HG03460 (cell line): ENCODE measurements around the gene ATP6V1F.

Experiments
- ATAC-seq: cut with Tn5 transposase; IDR thresholded peaks from one replicate; pipeline ENCODE4 v1.9.1; 2021; ENCODE audit not compliant: unreplicated experiment

Gene ATP6V1F

DNA sequence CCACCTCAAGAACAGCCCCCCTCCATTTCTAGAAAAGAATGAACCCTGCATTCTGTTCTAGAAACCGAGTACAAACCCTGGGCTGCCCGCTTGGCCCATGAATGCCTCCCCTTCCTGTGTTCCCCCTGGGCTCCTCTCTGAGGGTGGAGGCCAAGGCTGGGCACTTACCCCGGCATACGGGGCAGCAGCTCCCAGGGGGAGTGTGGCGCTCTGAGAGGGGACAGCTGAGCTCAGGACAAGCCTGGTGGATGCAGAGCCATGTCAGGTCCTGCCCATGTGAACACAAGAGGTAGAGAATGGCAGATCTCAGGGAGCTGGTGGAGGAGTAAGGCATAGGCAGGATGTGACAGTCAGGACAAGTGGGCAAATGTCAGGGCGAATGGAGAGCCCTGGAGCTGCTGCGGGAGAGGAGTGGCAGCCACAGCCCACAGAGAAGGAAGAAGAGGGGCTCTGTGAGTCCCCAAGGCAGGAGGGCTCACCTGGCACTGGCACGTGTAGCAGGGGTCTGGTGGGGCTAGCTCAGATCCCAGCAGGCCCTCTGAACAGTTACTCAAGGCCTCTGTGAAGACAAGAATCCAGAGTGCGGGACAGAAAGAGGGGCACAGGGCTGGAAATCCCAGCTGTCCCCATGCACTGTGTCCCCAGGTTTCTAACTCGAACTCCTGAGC, 18.9 kb downstream of the ATP6V1F start:
- no peak for ATAC-seq

DNA sequence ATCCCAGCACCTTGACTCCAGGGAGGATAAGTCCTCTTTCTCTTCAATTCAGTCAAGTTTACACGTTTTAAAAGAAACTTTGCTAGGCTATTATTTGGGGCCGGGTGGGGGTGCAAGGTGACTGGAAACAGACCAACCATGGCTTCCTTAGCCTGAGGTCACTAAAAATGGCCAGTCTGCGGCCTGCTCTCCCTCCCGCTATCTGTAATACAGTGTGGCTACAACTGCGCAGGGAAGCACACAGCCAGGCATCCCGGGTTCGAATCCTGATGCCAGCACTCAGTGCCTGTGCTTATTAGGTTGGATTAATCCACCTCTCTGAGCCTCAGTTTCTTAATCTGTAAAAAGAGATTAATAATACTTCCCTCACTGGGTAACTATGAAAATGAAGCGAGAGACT, 19.5 kb downstream of the ATP6V1F start:
- no peak for ATAC-seq

DNA sequence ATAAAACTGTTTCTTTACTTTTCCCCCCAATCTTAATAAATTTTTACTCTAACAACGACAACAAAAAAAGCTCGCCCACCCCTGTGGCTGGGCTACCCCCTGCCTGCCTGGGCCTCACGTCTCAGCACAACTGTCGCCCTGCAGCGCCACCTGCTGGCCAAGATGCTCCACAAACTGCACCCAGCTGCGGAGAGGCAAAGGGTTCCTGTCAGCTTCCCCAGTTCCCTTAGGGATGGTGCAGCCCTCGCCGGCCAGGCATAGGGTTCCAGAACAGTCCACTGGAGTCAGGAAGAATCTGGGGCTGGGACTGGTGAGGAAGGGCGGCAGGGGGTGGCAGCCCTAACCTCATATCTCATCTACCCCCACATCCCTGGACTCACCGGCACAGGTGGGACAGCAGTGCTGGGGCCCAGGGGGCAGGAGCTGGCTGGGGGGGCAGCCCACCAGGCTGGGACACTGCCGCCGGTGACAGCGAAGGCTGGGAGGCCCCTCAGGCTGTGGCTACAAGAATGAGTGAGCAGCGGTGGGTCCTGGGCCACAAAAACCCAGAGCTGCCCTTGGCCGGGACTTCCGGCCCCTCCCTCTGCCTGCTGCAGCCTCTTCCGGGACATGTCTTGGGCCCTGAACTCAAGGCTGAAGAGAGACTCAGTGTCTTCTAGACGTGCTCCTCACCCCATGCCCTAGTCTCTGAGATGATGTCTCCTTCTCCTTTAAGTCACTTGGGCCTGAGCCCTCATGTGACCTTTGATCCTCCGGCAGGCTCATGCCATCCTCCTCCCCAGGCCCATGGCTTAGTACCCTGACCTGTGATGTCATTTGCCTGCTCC, 21.2 kb downstream of the ATP6V1F start:
- ATAC-seq = peak; percentile 58

DNA sequence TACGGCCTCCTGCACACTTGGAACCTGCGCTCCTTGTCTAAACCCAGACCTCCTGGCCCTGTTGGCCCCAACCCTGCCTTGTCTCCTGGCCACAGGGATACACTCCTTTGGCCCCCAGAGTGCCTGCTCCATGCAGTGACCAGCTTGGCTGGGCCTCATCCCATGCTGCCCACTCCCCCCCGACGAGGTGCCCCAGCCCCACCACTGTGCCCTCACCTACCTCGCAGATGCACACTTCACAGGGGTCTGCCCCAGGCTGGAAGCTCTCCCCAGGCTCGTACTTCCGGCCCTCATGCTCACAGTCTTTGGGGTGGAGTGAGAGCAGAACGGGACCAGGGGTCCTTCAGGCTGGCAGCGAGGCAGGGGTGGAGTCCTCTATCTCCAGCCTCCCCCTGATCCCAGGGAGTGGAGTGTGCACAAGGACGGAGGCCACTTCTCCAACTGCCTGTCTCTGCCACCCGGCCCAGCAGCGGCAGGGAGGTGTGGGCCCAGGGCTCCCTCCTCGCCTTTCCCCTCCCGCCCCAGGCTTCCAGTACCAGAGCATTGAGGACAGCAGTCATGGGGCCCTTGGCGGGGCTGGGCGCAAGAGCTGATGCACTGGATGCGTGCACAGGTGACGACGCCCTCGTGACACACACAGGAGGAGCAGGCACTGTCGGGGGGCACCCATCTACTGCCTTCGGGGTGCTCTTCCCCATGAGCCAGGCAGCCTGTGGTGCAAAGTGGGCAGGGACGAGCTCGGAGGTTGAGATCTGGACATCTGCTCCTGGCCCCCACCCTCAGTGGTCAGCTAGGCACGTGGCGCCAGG, 22.1 kb downstream of the ATP6V1F start:
- no peak for ATAC-seq

DNA sequence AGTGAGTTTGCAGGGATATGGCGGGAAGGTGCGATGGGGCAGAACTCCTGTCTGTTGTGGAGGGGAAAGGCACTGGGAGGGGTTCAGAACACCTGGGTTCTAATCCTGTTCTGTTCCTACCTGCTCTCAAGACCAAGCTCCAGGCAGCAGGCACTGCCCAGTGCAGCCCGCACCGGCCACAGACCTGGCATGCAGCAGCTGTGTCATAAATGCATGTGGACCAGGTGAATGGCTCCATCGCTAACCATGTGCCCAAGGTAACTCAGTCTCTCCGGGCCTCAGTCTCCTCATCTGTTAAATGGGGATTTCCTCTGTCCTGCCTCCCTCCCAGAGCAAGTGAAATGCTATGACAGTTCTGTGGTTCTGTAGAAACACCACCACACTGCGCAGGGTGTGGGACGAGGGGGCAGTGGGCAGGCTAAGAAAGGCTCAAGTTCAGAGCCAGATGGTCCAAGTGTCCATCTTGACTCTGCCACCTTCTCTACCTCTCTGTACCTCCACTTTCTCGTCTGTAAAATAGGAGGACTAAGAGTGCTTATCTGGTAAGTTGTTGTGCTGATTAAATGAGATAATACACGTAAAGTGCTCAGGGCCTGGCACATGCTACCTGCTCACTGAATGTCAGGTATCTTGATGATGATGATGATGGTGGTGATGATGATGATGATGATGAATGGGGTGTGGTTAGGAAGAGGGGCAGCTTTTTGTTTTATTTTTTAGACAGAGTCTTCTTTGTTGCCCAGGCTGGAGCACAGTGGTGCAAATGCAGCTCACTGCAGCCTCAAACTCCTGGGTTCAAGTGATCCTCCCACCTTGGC, 22.9 kb downstream of the ATP6V1F start:
- no peak for ATAC-seq

DNA sequence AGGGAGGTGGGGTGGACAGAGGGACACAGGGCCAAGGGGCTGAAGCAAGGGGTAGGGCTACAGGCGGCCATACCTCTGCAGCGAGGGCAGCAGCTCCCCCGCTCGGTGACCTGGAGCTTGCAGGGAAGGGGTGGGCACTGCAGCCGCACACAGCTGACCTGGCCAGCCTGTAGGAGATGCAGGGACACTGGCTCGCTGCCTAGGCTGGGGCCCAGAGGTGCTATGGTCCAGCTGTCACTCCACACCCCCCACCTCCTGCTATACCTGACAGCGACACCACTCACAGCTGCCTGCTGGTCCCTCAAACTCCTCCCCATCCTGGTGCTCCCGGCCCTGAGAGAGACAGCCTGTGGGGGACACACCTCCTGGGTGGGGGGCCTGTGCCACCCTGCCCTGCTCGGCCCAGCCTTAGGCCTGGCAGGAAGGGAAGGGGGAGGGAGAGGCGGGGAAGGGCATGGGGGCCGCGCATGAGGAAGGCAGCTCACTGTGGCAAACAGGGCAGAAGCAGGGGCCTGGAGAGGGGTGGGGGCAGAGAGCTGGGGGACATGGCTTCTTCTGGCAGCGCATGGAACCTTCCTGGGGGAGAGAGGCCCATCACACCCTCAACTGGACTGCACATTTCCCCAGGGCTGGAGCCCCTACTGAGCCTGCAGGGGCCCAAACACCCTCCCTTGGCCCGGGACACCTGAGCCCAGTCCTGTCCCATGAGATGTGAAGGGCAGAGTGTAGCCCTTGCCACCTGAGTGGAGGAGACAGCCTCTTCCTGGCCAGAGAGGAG, 23.9 kb downstream of the ATP6V1F start:
- no peak for ATAC-seq

DNA sequence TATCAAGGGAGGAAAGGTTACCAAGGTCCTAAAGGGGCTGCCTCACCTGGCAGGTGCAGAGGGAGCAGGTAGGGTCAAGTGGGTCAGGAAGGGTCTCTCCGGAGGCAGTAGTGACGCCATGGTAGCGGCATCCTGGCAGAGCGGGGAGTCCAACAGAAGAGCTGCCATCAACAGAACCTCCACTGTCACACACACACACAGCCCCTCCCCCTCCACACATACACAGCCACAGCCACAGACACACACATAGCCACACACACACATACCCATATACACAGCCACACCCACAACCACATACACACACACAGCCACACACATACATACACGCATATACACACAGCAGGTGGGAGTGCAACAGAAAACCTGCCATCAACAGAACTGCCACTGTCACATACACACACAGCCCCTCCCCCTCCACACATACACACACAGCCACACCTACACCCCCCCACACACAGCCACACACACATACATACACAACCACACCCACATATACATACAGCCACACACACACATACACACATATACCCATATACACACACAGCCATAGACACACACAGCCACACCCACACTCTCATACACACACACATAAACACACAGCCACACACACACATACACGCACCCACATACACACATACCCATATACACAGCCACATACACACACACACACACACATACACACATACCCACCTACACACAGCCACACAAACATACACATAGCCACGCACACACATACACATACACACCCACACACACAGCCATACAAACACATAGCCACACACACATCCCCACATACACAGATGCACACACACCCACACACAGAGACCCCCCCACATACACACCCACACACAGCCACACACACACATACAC, 24.7 kb downstream of the ATP6V1F start:
- ATAC-seq = no peak

DNA sequence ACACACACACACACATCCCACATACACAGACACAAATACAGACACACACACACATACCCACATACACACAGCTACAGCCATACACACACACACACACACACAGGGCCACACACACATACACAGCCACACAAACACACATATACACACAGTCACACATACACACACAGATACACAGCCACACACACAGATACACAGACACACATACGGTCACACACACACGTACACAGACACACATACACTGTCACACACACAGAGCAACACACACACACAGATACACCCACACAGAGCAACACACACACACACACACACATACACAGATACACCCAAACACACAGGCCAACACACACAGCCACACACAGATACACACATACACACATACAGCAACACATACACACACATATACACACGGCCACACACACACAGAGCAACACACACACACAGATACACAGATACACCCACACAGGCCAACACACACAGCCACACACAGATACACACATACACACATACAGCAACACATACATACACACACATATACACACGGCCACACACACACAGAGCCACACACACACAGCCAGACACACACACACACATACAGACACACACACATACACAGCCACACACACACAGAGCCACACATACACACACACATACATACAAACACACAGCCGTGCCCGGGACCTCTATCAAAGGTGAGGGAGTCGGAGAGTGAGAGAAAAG, 25.5 kb downstream of the ATP6V1F start:
- ATAC-seq = no peak

DNA sequence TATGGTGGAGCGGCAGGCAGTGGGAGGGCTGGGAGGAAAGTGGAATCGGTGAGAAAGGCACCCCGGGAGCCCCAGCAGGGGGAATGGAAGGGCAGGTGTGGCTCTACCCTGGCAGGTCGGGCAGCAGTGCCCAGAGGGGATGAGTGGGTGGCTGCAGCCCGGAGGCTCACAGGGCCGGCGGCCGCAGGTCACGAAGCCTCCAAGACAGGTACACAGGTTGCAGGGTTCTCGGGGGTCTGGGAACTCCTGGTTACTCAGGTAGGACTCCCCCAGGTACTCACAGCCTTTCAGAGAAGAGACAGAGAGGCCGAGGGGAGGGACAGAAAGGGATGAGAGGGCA, 26.1 kb downstream of the ATP6V1F start:
- no peak for ATAC-seq

DNA sequence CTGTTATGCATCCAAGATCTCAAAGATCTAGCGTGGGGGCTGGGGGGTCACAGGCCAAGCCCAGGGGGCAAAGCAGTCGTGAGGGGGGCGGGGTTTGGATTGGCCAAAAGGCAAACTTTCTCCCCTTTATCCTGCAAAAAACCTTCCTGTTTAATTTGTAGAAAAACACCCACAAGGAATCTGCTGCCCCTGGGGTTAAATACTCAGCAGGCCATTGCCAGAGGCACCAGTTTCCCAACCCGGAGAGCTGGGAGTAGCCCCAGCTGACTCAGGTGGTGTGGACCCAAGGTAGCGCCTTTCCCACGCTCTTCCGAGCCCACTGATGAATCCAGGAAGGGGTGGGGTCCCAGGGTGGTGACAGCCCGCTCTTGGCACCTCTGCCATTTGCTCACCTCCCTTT, 26.5 kb downstream of the ATP6V1F start:
- no peak for ATAC-seq

DNA sequence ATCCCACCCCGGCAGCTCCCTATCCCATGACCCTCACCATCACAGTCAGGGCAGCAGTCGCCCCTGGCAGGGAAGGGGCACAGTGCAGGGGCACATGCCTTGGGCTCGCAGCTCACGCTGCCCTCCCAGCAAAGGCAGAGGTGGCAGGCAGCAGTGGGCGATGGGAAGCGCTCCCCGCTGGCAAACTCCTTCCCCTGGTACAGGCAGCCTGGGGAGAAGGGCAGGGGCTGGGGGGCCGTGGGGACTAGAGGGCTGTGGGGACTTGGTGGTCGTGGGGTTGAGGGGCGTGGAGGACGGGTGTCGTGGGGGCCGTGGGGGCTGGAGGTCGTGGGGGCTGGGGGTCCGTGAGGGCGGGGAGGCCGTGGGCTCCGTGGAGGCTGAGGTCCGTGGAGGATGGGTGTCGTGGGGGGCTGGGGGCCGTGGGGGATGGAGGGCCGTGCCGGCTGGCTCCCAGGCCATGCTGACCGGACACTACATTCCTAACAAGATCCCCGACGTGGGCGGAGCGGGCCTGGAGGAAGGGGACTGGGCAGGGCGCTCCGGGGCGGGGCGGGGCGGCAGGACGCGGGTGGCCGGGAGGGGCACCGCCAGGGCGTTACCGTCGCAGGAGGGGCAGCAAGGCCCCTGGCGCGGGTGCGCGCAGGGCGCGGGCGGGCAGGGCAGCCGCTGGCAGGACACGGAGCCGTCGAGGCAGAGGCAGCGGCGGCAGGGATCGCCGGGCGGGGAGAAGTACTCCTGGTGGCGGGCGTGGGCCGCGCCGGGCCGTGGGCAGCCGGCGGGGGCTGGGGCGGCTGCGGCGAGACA, 27.9 kb downstream of the ATP6V1F start:
- no peak for ATAC-seq

DNA sequence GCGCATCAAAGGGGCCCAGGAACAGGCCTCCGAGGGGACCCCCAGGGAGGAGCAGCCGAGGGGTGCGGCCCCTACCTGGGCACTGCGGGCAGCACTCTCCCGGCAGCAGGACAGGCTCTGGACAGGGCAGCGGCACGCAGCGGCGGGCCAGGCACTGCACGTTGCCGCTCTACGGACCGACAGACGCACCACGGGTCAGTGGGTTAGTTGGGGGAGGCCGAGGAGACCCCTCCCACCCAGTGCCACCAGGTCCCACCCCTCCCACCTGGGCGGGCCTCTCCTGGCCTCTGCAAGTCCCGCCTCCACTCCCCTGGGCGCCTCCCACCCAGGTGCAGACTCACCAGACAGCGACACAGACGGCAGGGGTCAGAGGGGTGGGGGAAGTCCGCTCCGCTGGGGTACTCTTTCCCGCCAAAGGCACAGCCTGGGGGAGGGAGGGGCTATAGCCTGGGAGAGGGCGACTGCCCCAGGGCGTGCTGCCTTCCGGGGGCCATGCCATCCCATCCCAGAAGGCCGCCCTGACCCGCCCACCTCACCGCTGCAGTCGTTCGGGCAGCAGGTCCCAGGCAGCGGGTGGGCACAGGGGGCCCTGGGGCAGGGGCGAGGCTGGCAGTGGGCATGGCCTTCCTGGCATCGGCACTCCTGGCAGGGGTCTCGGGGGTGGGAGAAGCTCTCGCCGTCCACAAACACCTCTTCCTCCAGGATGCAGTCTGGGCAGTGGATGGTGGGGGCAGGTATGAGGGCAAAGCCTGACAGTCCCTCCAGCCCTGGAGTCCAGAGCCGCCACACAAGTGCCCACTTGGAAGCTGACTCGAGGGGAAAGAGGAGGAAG, 28.7 kb downstream of the ATP6V1F start:
- ATAC-seq = no peak

DNA sequence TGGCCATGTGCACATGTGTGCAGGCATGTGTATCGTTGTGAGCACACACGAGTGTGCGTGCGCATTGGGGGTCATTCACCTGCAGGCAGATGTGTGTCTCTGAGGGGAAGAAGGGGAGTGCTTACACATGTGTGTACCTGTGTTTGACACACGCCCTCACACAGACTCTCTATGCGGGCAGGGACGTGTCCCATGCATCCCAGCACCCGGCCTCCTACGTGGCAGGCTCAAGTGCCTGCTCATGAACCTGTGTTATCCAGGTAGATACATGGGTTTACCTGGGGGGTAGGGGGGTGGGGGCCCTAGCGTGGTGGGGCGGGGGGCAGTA, 29.2 kb downstream of the ATP6V1F start:
- no peak for ATAC-seq

DNA sequence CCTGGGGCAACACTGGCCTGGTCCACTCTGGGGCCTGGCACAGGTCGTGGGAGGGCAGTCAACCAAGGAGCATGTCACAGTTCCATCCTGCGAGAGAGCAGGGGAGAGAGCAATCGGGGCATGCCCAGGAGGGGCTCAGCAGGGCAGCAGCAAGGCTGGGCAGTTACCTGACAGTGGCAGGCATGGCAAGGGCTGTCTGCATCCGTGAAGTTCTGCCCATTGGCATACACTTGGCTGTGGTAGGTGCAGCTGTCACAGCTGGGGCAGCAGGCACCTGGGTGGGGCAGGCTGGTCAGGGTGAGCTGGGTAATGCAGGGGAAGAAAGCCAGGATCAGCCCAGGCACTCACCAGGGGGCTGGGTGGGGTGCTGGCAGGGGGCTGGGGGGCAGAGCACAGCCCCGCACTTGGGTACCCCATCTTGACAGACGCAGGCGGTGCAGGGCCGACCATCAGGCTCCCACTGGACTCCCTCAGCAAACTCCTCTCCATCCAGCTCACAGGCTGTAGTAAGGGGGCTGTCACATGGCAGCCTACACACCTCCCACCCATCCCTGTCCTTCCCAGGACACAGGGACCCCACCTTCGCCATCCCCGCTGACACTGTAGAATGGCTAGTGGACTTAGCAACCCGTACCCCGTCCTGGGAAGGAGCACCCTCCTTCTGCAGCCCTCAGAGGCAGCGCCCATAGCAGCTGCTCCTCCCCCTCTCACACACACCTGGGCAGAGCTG, 30.0 kb downstream of the ATP6V1F start:
- ATAC-seq = no peak

DNA sequence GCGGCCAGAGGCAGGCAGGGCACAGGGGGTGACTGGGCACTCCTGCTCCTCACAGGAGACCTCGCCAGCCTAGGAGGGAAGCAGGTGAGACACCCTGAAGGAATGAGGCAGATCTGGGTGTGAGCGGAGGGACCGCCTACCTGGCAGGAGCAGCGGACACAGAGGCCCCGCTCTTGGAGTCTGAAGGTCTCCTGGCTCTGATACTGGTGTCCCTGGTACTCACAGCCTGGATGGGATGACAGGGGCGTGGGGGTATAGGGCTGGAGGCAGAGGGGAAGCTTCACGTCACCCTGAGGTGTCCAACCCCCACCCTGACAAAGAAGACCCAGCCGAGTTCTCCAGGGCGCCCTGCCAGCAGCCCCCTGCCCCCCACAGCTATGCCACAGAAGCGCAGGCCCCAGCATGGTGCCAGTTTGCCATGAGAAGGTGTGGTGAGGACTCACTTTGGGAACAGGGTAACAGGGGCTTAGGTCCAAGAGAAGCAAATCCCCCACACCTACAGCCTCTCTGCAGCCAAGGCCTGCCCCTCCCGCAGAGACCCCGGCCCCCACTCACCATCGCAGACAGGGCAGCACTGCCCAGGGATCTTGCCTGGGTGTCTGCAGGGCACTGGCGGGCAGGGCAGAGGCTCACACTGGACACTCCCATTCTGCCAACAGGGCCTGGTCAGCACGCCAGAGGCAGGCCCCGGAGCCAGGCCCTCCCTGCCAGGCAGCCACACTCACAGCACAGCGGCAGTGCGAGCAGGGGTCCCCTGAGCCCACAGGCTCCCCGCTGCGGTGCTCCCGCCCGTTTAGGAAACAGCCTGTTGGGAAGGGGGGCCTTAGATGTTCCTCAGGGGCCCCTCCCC, 30.8 kb downstream of the ATP6V1F start:
- no peak for ATAC-seq

DNA sequence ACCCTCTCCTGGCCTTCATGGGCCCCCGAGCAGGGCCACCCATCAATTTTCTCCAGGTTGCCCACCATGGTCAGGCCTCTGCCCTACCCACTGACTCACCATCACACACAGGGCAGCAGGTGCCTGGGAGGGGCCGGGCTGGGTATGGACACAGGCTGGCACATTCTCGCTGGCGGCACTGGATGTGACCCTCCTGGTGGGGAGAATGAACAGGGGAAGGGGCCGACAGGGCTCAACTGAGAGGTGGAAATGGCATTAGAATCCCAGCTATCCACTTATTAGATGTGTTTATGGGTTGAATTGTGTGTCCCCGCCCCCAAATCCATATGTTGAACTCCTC, 31.4 kb downstream of the ATP6V1F start:
- ATAC-seq = no peak
